MM.1S (cell line): ENCODE data around the gene DIP2B.

Experiments
- DNase-seq: peaks from one replicate; pipeline ENCODE4 v3.0.0-alpha.2; 2015
- H2AFZ ChIP-seq: fragments of 300-600 bp; sonication (generic); 2 replicates; pipeline ENCODE4 v1.6.0; 2016; ENCODE audit warnings: antibody characterized with exemption, low read length
- H3F3A ChIP-seq: fragments of 300-600 bp; sonication (generic); 2 replicates; pipeline ENCODE4 v1.6.1; 2016; ENCODE audit warnings: mild to moderate bottlenecking, antibody characterized with exemption, low read length, moderate library complexity, mixed read lengths; ENCODE audit not compliant: insufficient read depth
- H3K27ac ChIP-seq: fragments of 300-600 bp; sonication (generic); 2 replicates; pipeline ENCODE4 v1.5.1; 2016; ENCODE audit warnings: mild to moderate bottlenecking, low read length
- H3K27me3 ChIP-seq: fragments of 300-600 bp; sonication (generic); replicated peaks from 2 replicates; pipeline ENCODE4 v1.6.0; 2016; ENCODE audit warnings: low read length; ENCODE audit not compliant: insufficient read depth
- H3K36me3 ChIP-seq: fragments of 300-600 bp; sonication (generic); replicated peaks from 2 replicates; pipeline ENCODE4 v1.6.1; 2016; ENCODE audit warnings: mild to moderate bottlenecking, low read length, mixed read lengths; ENCODE audit not compliant: insufficient read depth
- H3K4me1 ChIP-seq: fragments of 300-600 bp; sonication (generic); 2 replicates; pipeline ENCODE4 v1.6.1; 2016; ENCODE audit warnings: low read length, mixed read lengths
- H3K4me2 ChIP-seq: fragments of 300-600 bp; sonication (generic); 2 replicates; pipeline ENCODE4 v1.6.0; 2016; ENCODE audit warnings: low read depth, low read length
- H3K4me3 ChIP-seq: fragments of 300-600 bp; sonication (generic); 2 replicates; pipeline ENCODE4 v1.5.1; 2016; ENCODE audit warnings: low read length, mixed read lengths
- H3K79me2 ChIP-seq: fragments of 300-600 bp; sonication (generic); 2 replicates; pipeline ENCODE4 v1.6.1; 2016; ENCODE audit warnings: mixed run types, low read length, mixed read lengths
- H3K9ac ChIP-seq: fragments of 300-600 bp; sonication (generic); 2 replicates; pipeline ENCODE4 v1.6.1; 2016; ENCODE audit warnings: low read length, mixed read lengths
- H3K9me2 ChIP-seq: fragments of 300-600 bp; sonication (generic); replicated peaks from 2 replicates; pipeline ENCODE4 v1.6.1; 2016; ENCODE audit warnings: mild to moderate bottlenecking, low read length, mixed read lengths; ENCODE audit not compliant: insufficient read depth
- H3K9me3 ChIP-seq: fragments of 300-600 bp; sonication (generic); replicated peaks from 2 replicates; pipeline ENCODE4 v1.6.1; 2016; ENCODE audit warnings: mild to moderate bottlenecking, low read length, mixed read lengths; ENCODE audit not compliant: insufficient read depth
- H4K20me1 ChIP-seq: fragments of 300-600 bp; sonication (generic); 2 replicates; pipeline ENCODE4 v1.6.1; 2016; ENCODE audit warnings: mild to moderate bottlenecking, low read length, moderate library complexity, mixed read lengths; ENCODE audit not compliant: insufficient read depth
- EZH2 ChIP-seq: fragments of 300-600 bp; sonication (generic); optimal IDR thresholded peaks from 2 replicates; pipeline ENCODE3; 2017; ENCODE audit warnings: low read depth, mild to moderate bottlenecking, antibody characterized with exemption, low read length, mixed read lengths
- EZH2phosphoT487 ChIP-seq: fragments of 300-600 bp; sonication (generic); IDR thresholded peaks from 2 replicates; pipeline ENCODE4 v1.6.1; 2018; ENCODE audit warnings: antibody characterized with exemption, low read length
- TF ChIP-seq, protein P1 (sequence below): fragments of 300-600 bp; sonication (generic); IDR thresholded peaks from 2 replicates; pipeline ENCODE4 v1.5.1; 2016; ENCODE audit warnings: antibody characterized with exemption, low read length, mixed read lengths

The DIP2B gene

GRCh38 chr12:50618864-50619609 is 114.3 kb downstream of the DIP2B start:
- Histone ChIP-seq H3K27ac (no peak overlapping the region), H2AFZ (no peak overlapping the region), H3K9me3 (no peaks in the 10 kb centered on the region), H3K36me3 (no peaks in the 10 kb centered on the region), H3F3A (no peaks in the 10 kb centered on the region), H3K27me3 (no peaks in the 10 kb centered on the region), H3K4me1 (no peaks in the 10 kb centered on the region), H3K79me2 (no peaks in the 10 kb centered on the region; the same call in 1 of the 2 replicates), H3K9ac (no peak overlapping the region), H3K4me3 (no peak overlapping the region), H3K9me2 (no peaks in the 10 kb centered on the region), H3K4me2 (no peak overlapping the region), H4K20me1 (no peaks in the 10 kb centered on the region)
- DNase-seq: no peak
- TF ChIP-seq, protein P1, sequence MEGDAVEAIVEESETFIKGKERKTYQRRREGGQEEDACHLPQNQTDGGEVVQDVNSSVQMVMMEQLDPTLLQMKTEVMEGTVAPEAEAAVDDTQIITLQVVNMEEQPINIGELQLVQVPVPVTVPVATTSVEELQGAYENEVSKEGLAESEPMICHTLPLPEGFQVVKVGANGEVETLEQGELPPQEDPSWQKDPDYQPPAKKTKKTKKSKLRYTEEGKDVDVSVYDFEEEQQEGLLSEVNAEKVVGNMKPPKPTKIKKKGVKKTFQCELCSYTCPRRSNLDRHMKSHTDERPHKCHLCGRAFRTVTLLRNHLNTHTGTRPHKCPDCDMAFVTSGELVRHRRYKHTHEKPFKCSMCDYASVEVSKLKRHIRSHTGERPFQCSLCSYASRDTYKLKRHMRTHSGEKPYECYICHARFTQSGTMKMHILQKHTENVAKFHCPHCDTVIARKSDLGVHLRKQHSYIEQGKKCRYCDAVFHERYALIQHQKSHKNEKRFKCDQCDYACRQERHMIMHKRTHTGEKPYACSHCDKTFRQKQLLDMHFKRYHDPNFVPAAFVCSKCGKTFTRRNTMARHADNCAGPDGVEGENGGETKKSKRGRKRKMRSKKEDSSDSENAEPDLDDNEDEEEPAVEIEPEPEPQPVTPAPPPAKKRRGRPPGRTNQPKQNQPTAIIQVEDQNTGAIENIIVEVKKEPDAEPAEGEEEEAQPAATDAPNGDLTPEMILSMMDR: no peak
- TF ChIP-seq EZH2phosphoT487 (no peak), EZH2 (no peak)

DNA sequence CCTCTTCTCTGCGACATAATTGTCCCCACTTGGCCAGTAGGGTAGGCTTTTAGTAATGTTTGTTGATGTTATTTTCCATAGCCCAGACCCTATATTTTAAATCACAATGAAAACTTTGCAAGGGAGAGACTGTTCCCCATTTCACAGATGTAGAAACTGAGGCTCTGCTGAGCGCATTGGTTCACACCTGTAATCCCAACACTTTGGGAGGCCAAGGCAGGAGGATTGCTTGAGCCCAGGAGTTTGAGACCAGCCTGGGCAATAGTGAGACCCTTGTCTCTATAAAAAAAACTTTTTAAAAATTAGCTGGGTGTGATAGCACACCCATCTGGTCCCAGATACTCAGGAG is 114.8 kb downstream of the DIP2B start:
- Histone ChIP-seq H3K4me3 (no peak overlapping the region), H3K4me2 (no peak overlapping the region), H3K9ac (no peak overlapping the region), H3K27ac (no peak overlapping the region), H3K36me3 (no peaks in the 10 kb centered on the region), H3F3A (no peaks in the 10 kb centered on the region), H3K4me1 (no peaks in the 10 kb centered on the region), H3K79me2 (no peaks in the 10 kb centered on the region; the same call in 1 of the 2 replicates), H2AFZ (no peak overlapping the region), H3K27me3 (no peaks in the 10 kb centered on the region), H4K20me1 (no peaks in the 10 kb centered on the region), H3K9me3 (no peaks in the 10 kb centered on the region), H3K9me2 (no peaks in the 10 kb centered on the region)
- DNase-seq: no peak
- TF ChIP-seq, protein P1: no peak
- TF ChIP-seq EZH2 (no peak), EZH2phosphoT487 (no peak)

- Histone ChIP-seq H3K4me1 (no peaks in the 10 kb centered on the region), H3K27me3 (no peaks in the 10 kb centered on the region), H3K9ac (no peak overlapping the region), H3F3A (no peaks in the 10 kb centered on the region), H3K4me2 (no peak overlapping the region), H3K36me3 (no peaks in the 10 kb centered on the region), H4K20me1 (no peaks in the 10 kb centered on the region), H3K4me3 (no peak overlapping the region), H3K9me3 (no peaks in the 10 kb centered on the region), H2AFZ (no peak overlapping the region), H3K27ac (no peak overlapping the region), H3K79me2 (no peaks in the 10 kb centered on the region; the same call in 1 of the 2 replicates), H3K9me2 (no peaks in the 10 kb centered on the region)
- DNase-seq: no peak
- no peak for TF ChIP-seq EZH2phosphoT487
- TF ChIP-seq, protein P1: no peak
These were observed 115.6 kb downstream of the DIP2B start for GRCh38 chr12:50620109-50620977.
